T-helper 2 cell (primary cell): ENCODE measurements around the gene KIF1A.
A peak's percentile ranks its signal among the peaks of the same experiment; 100 is the strongest.

ENCODE experiments used
- DNase-seq, 5 experiments: peaks; one replicate each; pipeline versions ENCODE4 v3.0.0 to v3.0.0-alpha.2; 2012 to 2022

Gene KIF1A

DNA sequence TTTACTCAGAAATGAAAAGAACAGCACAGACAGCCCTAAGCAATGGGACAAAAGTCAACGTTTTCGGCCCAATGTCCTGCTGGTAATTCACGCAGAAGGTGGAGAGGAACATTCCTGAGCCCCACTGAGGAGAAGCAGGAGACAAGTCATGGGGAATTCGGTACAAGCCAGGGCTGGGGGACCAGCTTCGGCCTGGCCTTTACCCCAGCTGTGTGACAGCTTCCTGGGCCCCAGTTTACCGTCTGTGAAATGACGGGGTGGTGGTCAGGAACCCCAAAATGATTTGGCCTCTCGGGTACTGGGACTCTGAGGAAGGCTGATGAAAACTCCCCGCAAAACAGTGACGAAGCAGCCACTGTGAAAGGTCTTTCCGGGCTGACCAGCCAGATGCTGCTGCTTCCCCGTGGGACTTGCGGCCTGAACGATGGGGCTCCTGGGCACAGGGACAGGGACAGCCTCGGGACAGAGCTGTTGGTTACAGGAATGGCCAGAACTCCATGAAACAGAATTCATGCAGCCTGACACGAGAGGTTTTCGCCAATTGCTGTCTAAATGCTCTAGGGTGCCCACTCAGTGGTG is 21.6 kb downstream of the KIF1A start:
- DNase-seq, result no peak

DNA sequence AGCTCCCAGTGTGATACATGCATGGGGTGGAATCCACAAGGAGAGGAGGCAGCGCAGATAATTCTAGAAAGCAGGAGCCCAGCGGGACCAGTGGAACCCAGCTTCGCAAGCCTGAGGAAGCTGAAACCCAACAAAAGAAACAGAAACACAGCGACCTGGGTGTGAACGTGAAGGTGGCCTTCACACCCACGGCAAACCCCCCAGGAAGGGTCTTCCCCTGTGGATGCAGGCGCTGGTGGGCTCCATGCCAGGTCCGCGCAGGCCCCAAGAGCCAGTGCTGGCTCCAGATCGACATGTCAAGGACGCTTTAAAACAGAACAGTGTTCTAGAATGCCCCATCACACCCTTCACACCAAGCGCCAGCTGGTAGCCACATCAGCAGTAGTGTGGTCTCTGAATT is 22.1 kb downstream of the KIF1A start:
- DNase-seq, result no peak

- no peak for DNase-seq
Observed at GRCh38 chr2:240797500-240797895, 22.5 kb downstream of the KIF1A start.

- DNase-seq, result peak in 1 of 5 experiments; percentile 5
Observed at GRCh38 chr2:240796543-240797499, 23.2 kb downstream of the KIF1A start.

GRCh38 chr2:240795916-240796510 is 24.0 kb downstream of the KIF1A start:
- peak in 1 of 5 experiments; percentile 5 for DNase-seq

DNA sequence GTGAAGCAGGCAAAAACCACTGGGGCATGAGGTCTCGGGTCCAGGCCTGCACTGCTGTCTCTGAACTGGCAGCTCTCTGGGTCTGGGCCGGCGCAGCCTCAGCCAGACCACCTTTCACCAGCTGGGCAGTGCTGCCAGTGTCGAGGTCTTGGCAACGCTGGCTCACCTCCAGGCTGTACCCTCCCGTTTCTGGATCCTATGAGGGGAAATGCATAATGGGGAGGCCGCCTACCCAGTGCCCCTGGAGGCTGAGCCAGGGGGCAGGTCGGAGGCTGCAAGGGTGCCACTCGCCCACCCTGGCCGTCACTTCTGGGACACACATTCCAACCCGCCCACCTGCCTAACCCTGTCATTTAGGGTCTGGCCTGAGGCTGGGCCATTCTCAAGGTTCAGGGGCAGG is 24.6 kb downstream of the KIF1A start:
- DNase-seq, result no peak

GRCh38 chr2:240794178-240794721 is 25.8 kb downstream of the KIF1A start:
- no peak for DNase-seq

GRCh38 chr2:240793313-240794177 is 26.5 kb downstream of the KIF1A start:
- DNase-seq, result peak in 1 of 5 experiments; percentile 5

GRCh38 chr2:240792629-240793312 is 27.2 kb downstream of the KIF1A start:
- DNase-seq, result peak in 1 of 5 experiments; percentile 2

DNA sequence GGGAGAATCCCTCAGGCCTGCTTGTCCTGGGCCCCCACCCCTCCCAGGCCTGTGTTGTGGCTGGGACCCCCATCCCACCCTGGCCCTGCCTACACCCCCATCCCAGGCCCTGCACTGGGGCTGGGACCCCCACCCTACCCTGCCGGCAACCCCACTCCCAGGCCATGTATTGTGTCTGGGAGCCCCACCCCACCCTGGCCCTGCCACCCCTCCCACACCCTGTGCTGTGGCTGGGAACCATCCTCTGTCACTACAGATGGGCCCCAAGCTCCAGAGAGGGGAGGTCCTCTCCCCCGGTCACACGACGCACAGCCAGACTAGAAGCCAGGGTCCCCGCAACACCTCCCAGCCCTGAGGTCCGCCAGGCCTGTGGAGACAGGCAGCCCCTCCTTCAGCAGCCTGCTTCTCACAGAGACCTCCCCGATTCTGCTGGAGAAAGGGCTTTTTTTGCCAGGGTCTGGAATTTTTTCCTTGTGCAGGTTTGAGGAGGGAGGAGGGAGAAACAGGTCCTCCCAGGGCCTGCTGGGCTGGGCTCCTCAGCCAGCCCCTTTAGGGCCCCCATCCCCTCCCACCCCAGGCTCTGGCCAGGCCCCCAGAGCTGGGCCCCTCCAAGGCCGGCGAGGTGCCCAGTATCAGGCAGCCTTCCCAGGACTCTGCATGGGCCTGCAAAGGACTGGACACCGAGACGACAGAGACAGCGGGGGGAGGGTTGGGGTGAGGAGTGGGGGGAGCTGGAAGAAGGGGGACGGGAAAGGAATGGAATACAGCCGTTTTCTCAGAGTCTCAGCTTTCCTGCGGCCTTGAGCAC is 28.0 kb downstream of the KIF1A start:
- DNase-seq, result peak in 1 of 5 experiments; percentile 5

- DNase-seq, result peak in 1 of 5 experiments; percentile 8
Observed at GRCh38 chr2:240791221-240791800, 28.7 kb downstream of the KIF1A start.

- DNase-seq, result peak in 1 of 5 experiments; percentile 5
Observed at GRCh38 chr2:240790370-240791220, 29.4 kb downstream of the KIF1A start.

- DNase-seq, result peak in 1 of 5 experiments; percentile 4
Observed at GRCh38 chr2:240789501-240790369, 30.3 kb downstream of the KIF1A start.

DNA sequence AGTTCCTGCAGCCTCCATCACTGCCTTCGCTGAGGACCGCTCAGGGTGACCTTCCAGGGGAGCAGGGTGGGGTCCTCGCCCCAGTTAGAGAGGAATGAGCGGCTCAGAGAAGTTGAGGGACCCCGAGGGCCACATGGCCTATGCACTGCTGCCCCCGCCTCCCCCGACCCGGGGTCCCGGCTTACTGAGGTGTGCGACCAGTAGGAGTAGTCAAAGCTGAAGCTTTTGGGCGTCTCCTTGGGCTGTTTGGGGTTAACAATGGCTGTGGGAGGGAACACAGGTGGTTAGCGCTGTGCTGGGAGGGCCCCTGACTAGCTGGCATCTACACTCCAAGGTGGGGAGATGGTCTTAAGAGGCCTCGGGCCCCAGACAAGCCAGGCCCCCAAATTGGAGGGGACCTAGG is 31.0 kb downstream of the KIF1A start:
- DNase-seq, result no peak

DNA sequence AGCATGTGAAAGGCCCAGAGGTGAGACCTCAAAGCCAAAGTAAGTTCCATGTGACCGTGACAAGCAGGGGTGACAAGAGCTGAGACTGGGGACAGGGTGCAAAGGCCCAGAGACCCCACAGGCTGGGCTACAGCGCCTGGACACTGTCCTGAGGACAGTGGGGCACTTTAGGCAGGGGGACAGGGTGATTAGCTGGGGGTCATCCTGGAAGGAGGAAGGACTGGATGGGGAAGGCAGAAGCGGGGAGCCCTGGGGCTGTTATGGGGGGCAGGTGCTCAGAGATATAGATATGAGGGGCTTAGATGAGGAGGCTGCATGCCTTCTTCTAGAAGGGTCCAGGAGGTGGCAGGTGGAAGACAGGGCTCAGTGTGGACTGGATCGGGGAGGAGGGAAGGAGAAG is 31.5 kb downstream of the KIF1A start:
- no peak for DNase-seq

GRCh38 chr2:240787521-240788472 is 32.2 kb downstream of the KIF1A start:
- DNase-seq, result peak in 1 of 5 experiments; percentile 6

GRCh38 chr2:240786871-240787311 is 33.1 kb downstream of the KIF1A start:
- DNase-seq, result peak in 1 of 5 experiments; percentile 5
